Body of pancreas (tissue), 4 donors: ENCODE data around the gene OR10AD1.

ENCODE experiments used
- CTCF ChIP-seq, 7 experiments: fragments of 450-650 bp in 4 of 7; fragments of 200-600 bp in 3 of 7; sonication (generic) in 3 of 7; IDR thresholded peaks; one replicate each; pipeline ENCODE4 v1.5.1; 2016 to 2019; ENCODE audit warnings: antibody characterized with exemption in 7 of 7
- POLR2A ChIP-seq, 3 donors: fragments of 450-650 bp; IDR thresholded peaks; one replicate each; pipeline ENCODE4 v1.6.1; 2016; ENCODE audit warnings: antibody characterized with exemption in 3 of 3, mild to moderate bottlenecking in 2 of 3

- TF ChIP-seq POLR2A (IDR thresholded peaks at IDR 0.05) (no peak), CTCF (IDR thresholded peaks at IDR 0.05) (no peak)
Observed at GRCh38 chr12:48183876-48184548, 19.1 kb downstream of the OR10AD1 start.
